ENCODE data around the gene EFNB2.

EFNB2 gene

DNA sequence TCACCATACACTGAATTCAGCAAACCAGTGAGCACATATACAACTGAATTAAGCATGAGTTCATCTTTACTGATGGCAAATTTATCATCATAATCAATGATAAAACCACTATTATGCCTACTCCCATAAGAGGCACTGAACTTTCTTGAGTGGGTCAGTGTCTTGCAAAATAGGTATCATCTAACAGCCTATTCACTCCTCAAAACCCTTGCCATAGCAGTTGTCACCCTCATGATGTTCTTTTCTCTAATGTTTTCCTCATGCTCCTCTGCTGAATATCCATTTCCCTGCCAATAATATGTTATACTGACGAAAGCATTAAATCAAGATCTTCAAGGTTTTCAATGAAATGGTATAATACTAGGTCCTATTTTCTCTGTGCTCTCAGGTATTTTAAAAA is 26.8 kb upstream of the EFNB2 start:
- no peak overlapping the region for H3K4me3 ChIP-seq (ENCODE audit: control insufficient read depth, low read depth, low read length)
- TF ChIP-seq, protein P1, sequence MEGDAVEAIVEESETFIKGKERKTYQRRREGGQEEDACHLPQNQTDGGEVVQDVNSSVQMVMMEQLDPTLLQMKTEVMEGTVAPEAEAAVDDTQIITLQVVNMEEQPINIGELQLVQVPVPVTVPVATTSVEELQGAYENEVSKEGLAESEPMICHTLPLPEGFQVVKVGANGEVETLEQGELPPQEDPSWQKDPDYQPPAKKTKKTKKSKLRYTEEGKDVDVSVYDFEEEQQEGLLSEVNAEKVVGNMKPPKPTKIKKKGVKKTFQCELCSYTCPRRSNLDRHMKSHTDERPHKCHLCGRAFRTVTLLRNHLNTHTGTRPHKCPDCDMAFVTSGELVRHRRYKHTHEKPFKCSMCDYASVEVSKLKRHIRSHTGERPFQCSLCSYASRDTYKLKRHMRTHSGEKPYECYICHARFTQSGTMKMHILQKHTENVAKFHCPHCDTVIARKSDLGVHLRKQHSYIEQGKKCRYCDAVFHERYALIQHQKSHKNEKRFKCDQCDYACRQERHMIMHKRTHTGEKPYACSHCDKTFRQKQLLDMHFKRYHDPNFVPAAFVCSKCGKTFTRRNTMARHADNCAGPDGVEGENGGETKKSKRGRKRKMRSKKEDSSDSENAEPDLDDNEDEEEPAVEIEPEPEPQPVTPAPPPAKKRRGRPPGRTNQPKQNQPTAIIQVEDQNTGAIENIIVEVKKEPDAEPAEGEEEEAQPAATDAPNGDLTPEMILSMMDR (IDR thresholded peaks at IDR 0.05; ENCODE audit: control insufficient read depth, insufficient read depth, low read depth, low read length, missing control alignments) = no peak
- DNase-seq (ENCODE audit: low read depth) = no peak

DNA sequence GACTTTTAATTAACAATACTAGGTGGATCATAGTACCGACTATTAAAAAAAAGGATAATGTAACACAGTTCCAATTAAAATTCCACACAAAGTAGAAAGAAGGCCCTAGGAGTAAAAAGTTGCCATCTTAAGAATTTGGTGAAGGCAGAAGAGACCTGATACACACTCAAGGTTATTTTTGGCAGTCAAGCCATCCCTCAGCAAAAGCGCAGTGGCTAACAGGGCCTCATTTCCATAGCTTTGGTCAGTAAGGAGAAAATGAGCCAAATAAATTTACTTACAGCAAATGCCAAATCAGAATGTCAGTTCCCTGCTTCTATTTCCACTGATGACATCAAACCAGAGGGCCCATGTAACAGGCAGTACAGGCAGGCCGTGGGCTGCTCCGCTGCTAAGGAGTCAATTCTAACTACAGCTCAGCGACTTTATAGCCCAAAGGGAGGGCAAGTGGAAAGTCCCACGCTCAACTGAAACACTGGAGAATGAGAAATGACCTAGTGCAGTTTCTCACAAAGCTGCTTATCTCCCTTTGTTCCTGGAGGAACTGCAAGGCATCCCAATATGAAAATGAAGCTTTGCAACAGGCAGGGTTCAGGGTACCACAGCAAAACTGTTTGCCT is 26.2 kb upstream of the EFNB2 start:
- TF ChIP-seq, protein P1 (IDR thresholded peaks at IDR 0.05; ENCODE audit: control insufficient read depth, insufficient read depth, low read depth, low read length, missing control alignments) = no peak
- DNase-seq (ENCODE audit: low read depth) = no peak
- H3K4me3 ChIP-seq (ENCODE audit: control insufficient read depth, low read depth, low read length) = no peak overlapping the region

DNA sequence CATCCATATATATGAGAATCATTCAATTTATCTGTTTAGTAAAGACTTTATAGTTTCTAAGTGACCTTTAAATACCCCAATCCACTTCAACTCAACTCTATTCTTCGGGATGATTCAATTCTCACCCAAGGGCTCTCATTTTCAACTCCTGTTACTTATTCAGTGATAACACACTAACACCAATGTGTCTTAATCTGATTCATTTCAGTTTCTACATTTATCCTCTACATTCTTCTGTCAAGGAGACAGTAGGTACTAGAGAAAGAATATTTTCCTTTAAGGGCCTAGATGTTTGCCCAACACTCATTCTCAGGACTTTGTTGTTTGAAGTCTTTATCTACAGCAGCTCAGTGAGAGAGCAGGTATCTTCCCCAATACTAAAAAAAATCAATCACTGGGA is 25.4 kb upstream of the EFNB2 start:
- H3K4me3 ChIP-seq (ENCODE audit: control insufficient read depth, low read depth, low read length) = no peak overlapping the region
- no peak for DNase-seq (ENCODE audit: low read depth)
- TF ChIP-seq, protein P1 (IDR thresholded peaks at IDR 0.05; ENCODE audit: control insufficient read depth, insufficient read depth, low read depth, low read length, missing control alignments) = no peak

DNA sequence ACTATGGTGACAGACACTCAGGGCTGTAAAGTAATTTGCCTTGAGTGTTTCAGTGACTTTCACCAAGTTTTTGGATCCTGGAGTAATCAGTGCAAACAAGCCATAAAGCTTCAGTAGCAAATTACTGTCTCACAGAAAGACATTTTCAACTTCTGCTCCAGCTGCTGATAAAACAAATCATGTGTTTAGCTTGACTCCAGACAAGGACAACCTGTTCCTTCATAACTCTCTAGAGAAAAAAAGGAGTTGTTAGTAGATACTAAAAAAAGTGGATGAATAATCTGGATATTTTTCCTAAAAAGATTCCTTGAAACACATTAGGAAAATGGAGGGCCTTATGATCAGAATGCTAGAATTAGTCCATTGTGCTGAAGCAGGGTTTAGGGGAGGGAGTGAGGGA is 23.1 kb upstream of the EFNB2 start:
- TF ChIP-seq, protein P1 (IDR thresholded peaks at IDR 0.05; ENCODE audit: control insufficient read depth, insufficient read depth, low read depth, low read length, missing control alignments) = no peak
- no peak for DNase-seq (ENCODE audit: low read depth)
- H3K4me3 ChIP-seq (ENCODE audit: control insufficient read depth, low read depth, low read length) = no peak overlapping the region

DNA sequence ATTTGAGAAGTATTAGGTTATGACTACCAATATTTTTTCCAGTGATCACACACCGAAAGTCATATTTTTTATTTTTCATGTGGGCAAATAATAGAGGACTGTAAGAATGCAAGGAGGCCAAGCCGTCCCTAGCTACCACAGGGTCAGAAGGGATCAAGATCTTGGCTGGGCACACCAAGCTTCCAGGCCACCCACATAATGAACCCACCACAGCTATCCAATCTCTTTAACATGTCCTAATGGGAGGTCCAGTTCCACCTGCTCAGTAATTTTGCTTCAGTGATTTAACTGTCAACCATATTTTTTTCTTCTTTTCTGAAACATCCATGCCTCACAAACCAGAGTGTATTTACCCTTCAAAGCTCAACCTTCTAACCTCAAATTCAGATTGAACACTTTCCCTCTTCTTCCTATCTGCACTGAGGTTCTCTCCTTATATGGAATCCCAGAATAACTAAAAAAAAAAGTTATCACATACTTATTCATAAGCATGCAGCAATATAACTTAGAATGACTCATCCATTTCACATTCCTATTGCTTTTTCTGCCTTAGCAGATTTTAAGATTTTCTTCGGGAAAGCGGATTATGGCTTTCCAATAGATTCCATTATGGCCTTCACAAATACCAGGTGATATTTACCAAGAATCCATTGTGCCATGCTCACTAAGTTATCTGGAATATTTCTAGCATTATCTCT is 20.3 kb upstream of the EFNB2 start:
- H3K4me3 ChIP-seq (ENCODE audit: control insufficient read depth, low read depth, low read length) = no peak overlapping the region

DNA sequence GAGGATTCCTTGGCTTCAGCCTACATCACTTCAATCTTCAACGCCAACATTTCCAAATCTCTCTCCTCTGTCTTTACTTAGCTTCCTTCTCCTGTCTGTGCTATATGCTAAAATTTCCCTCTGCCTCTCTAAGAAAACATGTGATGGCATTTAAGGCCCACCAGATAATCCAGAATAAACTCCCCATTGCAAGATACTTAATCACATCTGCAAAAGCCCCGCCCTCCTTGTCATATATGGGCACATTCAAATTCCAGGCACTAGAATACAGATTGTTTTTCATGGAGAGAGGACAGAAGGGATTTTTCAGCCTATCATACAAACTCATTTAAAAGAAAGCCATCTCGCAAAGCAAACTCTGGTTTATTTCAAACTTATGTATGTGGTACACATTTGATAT is 16.3 kb upstream of the EFNB2 start:
- H3K4me3 ChIP-seq (ENCODE audit: control insufficient read depth, low read depth, low read length) = no peak overlapping the region
- no peak for DNase-seq (ENCODE audit: low read depth)
- TF ChIP-seq, protein P1 (IDR thresholded peaks at IDR 0.05; ENCODE audit: control insufficient read depth, insufficient read depth, low read depth, low read length, missing control alignments) = no peak

More for the DNA sequence above, 20.3 kb upstream of the EFNB2 start:
- TF ChIP-seq, protein P1 (IDR thresholded peaks at IDR 0.05; ENCODE audit: control insufficient read depth, insufficient read depth, low read depth, low read length, missing control alignments) = no peak
- no peak for DNase-seq (ENCODE audit: low read depth)
